Hepatocyte (in vitro differentiated cells): ENCODE data around the gene DISP2. TPM values are rescaled to one million over a fixed set of nuclear protein-coding genes. Genes with fewer than 3 reads are reported as not detected.

ENCODE experiments used
- DNase-seq: peaks from one replicate; pipeline ENCODE4 v3.0.0-alpha.2; 2016; ENCODE audit warnings: low spot score
- H2AFZ ChIP-seq: fragments of 200-600 bp; sonication (generic); 2 replicates; pipeline ENCODE4 v1.6.0; 2016; ENCODE audit warnings: antibody characterized with exemption, mild to moderate bottlenecking
- H3K27ac ChIP-seq: fragments of 200-600 bp; sonication (generic); 2 replicates; pipeline ENCODE4 v1.5.1; 2016; ENCODE audit warnings: mild to moderate bottlenecking
- H3K27me3 ChIP-seq: fragments of 200-600 bp; sonication (generic); 2 replicates; pipeline ENCODE4 v1.6.1; 2016
- H3K36me3 ChIP-seq: fragments of 200-600 bp; sonication (generic); replicated peaks from 2 replicates; pipeline ENCODE4 v1.5.1; 2016; ENCODE audit warnings: low read depth; ENCODE audit not compliant: insufficient read depth
- H3K4me1 ChIP-seq: fragments of 200-600 bp; sonication (generic); 2 replicates; pipeline ENCODE4 v1.5.1; 2016; ENCODE audit warnings: mild to moderate bottlenecking, moderate library complexity; ENCODE audit not compliant: insufficient read depth
- H3K4me2 ChIP-seq: fragments of 200-600 bp; sonication (generic); 2 replicates; pipeline ENCODE4 v1.6.0; 2016
- H3K4me3 ChIP-seq: fragments of 200-600 bp; sonication (generic); 2 replicates; pipeline ENCODE4 v1.5.1; 2016; ENCODE audit warnings: mild to moderate bottlenecking
- H3K79me2 ChIP-seq: fragments of 200-600 bp; sonication (generic); 2 replicates; pipeline ENCODE4 v1.6.0; 2017; ENCODE audit warnings: mild to moderate bottlenecking
- H3K9me2 ChIP-seq: fragments of 200-600 bp; sonication (generic); replicated peaks from 2 replicates; pipeline ENCODE4 v1.6.0; 2017; ENCODE audit warnings: mild to moderate bottlenecking; ENCODE audit not compliant: insufficient read depth
- H3K9me3 ChIP-seq: fragments of 200-600 bp; sonication (generic); 2 replicates; pipeline ENCODE4 v1.5.1; 2016; ENCODE audit warnings: low read depth, mild to moderate bottlenecking
- H4K20me1 ChIP-seq: fragments of 200-600 bp; sonication (generic); 2 replicates; pipeline ENCODE4 v1.6.0; 2016; ENCODE audit warnings: mild to moderate bottlenecking; ENCODE audit not compliant: insufficient read depth, poor library complexity, severe bottlenecking
- CTCF ChIP-seq: fragments of 200-600 bp; sonication (generic); IDR thresholded peaks from 2 replicates; pipeline ENCODE4 v1.5.1; 2016; ENCODE audit warnings: antibody characterized with exemption, mild to moderate bottlenecking; ENCODE audit not compliant: poor library complexity
- EZH2 ChIP-seq: fragments of 200-600 bp; sonication (generic); IDR thresholded peaks from 2 replicates; pipeline ENCODE4 v1.6.1; 2016; ENCODE audit warnings: antibody characterized with exemption, mild to moderate bottlenecking, borderline replicate concordance
- EZH2phosphoT487 ChIP-seq: fragments of 200-600 bp; sonication (generic); IDR thresholded peaks from one replicate; pipeline ENCODE4 v1.6.1; 2018; ENCODE audit warnings: antibody characterized with exemption, mild to moderate bottlenecking, low read depth, moderate library complexity; ENCODE audit not compliant: unreplicated experiment, severe bottlenecking
- WGBS: methylation state at CpG from one replicate; pipeline ENCODE4 v1.1.6; 2016; ENCODE audit warnings: low lambda C conversion rate; ENCODE audit errors: missing lambda C conversion rate; 5-methylcytosine and 5-hydroxymethylcytosine counted together
- polyA plus RNA-seq: library from polyadenylated mRNA; unstranded; fragments of >200 nt; fragmentation: Nextera tagmentation; extraction: Ambion mirVana; gene quantifications from 2 replicates; pipeline ENCODE4 v1.2.1, GENCODE V29; 2016
- total RNA-seq: library from RNA; depleted of rRNA; stranded (reverse); fragments of >200 nt; gene quantifications from 2 replicates; pipeline ENCODE4 v1.2.3, GENCODE V29; 2014

DISP2 gene
- total and polyA plus RNA-seq, 2 experiments from 2014 or later, result 0.93 to 1.0 TPM

DNA sequence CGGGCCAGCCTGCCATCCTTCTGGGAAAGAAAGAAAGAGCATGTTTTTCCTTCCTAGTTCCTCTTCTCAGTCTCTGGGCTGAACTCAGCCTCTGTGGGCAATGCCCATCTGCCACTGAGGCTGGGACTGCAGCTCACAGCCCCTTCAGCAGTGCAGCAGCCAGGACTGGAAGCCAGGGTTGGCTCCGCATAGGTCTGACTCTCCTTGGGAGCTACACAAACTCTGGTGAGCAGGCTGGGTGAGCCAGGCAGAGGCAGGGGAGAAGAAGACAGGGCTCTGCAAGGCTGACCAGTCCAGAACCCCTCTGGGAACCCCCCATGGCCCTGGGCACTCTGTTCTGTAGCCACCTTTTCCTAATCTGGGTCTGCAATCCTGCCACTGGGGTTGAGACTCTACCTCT is 3.6 kb downstream of the DISP2 start:
- 89% methylated on average over 2 of the region's 2 CpGs for WGBS
- H3K4me2 ChIP-seq, result no peak overlapping the region
- peaks cover 5% of the 10 kb centered on the region for H3K4me1 ChIP-seq
- no peaks in the 10 kb centered on the region for H3K36me3 ChIP-seq
- peaks cover 12% of the 10 kb centered on the region for H3K27me3 ChIP-seq
- TF ChIP-seq EZH2, result no peak
- TF ChIP-seq CTCF, result no peak
- TF ChIP-seq EZH2phosphoT487, result no peak
- no peak overlapping the region for H2AFZ ChIP-seq
- H3K27ac ChIP-seq, result no peak overlapping the region
- H3K9me3 ChIP-seq, result no peaks in the 10 kb centered on the region
- H3K4me3 ChIP-seq, result no peak overlapping the region
- no peaks in the 10 kb centered on the region for H4K20me1 ChIP-seq
- no peaks in the 10 kb centered on the region for H3K79me2 ChIP-seq
- H3K9me2 ChIP-seq, result no peaks in the 10 kb centered on the region
- no peak for DNase-seq

- no peak overlapping the region for H3K4me3 ChIP-seq
- TF ChIP-seq EZH2 (no peak), EZH2phosphoT487 (no peak), CTCF (no peak)
- H4K20me1 ChIP-seq, result no peaks in the 10 kb centered on the region
- peaks cover 6% of the 10 kb centered on the region for H3K4me1 ChIP-seq
- peaks cover 12% of the 10 kb centered on the region for H3K27me3 ChIP-seq
- H3K9me2 ChIP-seq, result no peaks in the 10 kb centered on the region
- H3K36me3 ChIP-seq, result no peaks in the 10 kb centered on the region
- H3K9me3 ChIP-seq, result no peaks in the 10 kb centered on the region
- H3K4me2 ChIP-seq, result no peak overlapping the region
- H3K79me2 ChIP-seq, result no peaks in the 10 kb centered on the region
- 82% methylated on average over 8 of the region's 8 CpGs for WGBS
- DNase-seq, result no peak
- H2AFZ ChIP-seq, result no peak overlapping the region
- no peak overlapping the region for H3K27ac ChIP-seq
Observed at GRCh38 chr15:40363611-40364010, 5.6 kb downstream of the DISP2 start.

DNA sequence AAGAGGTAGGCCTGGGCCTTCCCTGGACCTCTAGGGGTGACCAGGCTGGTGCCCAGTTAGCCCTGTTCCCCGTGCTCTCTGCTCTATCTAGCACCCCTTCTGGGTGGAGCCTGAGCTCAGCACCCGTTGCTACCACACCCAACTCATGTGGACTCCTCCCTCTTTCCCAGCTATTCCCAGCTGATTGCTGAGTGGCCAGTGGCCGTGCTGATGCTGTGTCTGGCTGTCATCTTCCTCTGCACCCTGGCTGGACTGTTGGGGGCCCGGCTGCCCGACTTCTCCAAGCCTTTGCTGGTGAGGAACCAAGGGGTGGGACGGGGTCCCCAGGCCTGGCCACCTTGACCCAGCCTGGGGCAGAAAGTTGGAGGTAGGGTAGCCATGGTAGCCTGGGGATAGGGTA is 6.2 kb downstream of the DISP2 start:
- H3K27me3 ChIP-seq, result peaks cover 7% of the 10 kb centered on the region
- no peak overlapping the region for H2AFZ ChIP-seq
- H3K9me3 ChIP-seq, result no peaks in the 10 kb centered on the region
- no peaks in the 10 kb centered on the region for H3K79me2 ChIP-seq
- 76% methylated on average over 6 of the region's 6 CpGs for WGBS
- peaks cover 6% of the 10 kb centered on the region for H3K4me1 ChIP-seq
- TF ChIP-seq CTCF (no peak), EZH2 (no peak), EZH2phosphoT487 (no peak)
- no peaks in the 10 kb centered on the region for H3K36me3 ChIP-seq
- no peak overlapping the region for H3K4me2 ChIP-seq
- no peak overlapping the region for H3K27ac ChIP-seq
- DNase-seq, result no peak
- no peaks in the 10 kb centered on the region for H3K9me2 ChIP-seq
- no peak overlapping the region for H3K4me3 ChIP-seq
- no peaks in the 10 kb centered on the region for H4K20me1 ChIP-seq

DNA sequence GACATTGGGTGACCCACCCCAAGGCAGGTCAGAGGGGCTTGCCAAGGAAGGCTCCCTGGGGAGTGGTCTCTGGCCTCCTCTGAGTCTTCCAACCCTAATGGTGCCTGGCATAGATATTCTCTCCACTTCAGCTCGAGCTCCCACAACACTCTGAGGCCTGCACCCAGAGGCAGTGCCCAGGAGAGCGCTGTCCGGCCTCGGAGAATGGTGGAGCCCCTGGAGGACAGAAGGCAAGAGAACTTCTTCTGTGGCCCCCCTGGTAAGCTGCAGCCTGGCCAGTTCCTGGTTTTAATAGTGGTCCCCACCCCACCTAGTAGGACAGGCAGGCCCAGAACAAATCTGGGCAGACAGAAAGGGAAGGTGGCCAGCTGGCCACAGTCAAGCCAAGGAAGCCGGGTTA is 7.0 kb downstream of the DISP2 start:
- Histone ChIP-seq H4K20me1 (no peaks in the 10 kb centered on the region), H3K79me2 (no peaks in the 10 kb centered on the region), H3K27ac (no peak overlapping the region), H3K9me3 (no peaks in the 10 kb centered on the region), H3K4me2 (no peak overlapping the region), H3K4me1 (peaks cover 6% of the 10 kb centered on the region), H3K27me3 (peaks cover 4% of the 10 kb centered on the region), H3K4me3 (no peak overlapping the region), H3K36me3 (no peaks in the 10 kb centered on the region), H2AFZ (no peak overlapping the region), H3K9me2 (no peaks in the 10 kb centered on the region)
- 90% methylated on average over 5 of the region's 5 CpGs for WGBS
- no peak for DNase-seq
- no peak for TF ChIP-seq EZH2phosphoT487
- TF ChIP-seq CTCF, result no peak
